Measurements from ENCODE around the gene MKNK2.
"Not testable (repeated sequence)": the region's sequence is repeated elsewhere in the genome, so short reads cannot be mapped to it uniquely, and the experiment has no call there.

MKNK2 gene

GRCh38 chr19:2096480-2097202 is 45.6 kb upstream of the MKNK2 start, which contains the start of gene IZUMO4:
IZUMO4 (plus strand) TSS chr19:2096915; CDS start chr19:2096946, 31 bp downstream.
- peak; percentile 77 for DNase-seq (ENCODE audit: low read depth)
- peak; percentile 63 for TF ChIP-seq CTCF (IDR thresholded peaks at IDR 0.05; ENCODE audit: control insufficient read depth, extremely low read depth, insufficient read depth)
- H3K4me3 ChIP-seq (ENCODE audit: low read depth, low read length), result peak within 1 kb of the TSS; percentile 69

- peak within 1 kb of the TSS; percentile 69 for H3K4me3 ChIP-seq (ENCODE audit: low read depth, low read length)
- peak; percentile 40 for TF ChIP-seq CTCF (IDR thresholded peaks at IDR 0.05; ENCODE audit: control insufficient read depth, extremely low read depth, insufficient read depth)
- DNase-seq (ENCODE audit: low read depth), result peak; percentile 73
Observed at GRCh38 chr19:2096034-2096479, 45.0 kb upstream of the MKNK2 start, which contains the start of gene MOB3A. MOB3A (minus strand) TSS chr19:2096326; CDS start chr19:2078560, 17,766 bp downstream.

GRCh38 chr19:2091926-2092525 is 41.0 kb upstream of the MKNK2 start:
- H3K4me3 ChIP-seq (ENCODE audit: low read depth, low read length); DNase-seq (ENCODE audit: low read depth): not testable (repeated sequence)

- no peak overlapping the region for H3K4me3 ChIP-seq (ENCODE audit: low read depth, low read length)
- DNase-seq (ENCODE audit: low read depth), result no peak
- TF ChIP-seq CTCF (IDR thresholded peaks at IDR 0.05; ENCODE audit: control insufficient read depth, extremely low read depth, insufficient read depth), result no peak
Observed at GRCh38 chr19:2089727-2090053, 38.6 kb upstream of the MKNK2 start.

GRCh38 chr19:2089001-2089711 is 38.1 kb upstream of the MKNK2 start:
- DNase-seq (ENCODE audit: low read depth), result no peak
- TF ChIP-seq CTCF (IDR thresholded peaks at IDR 0.05; ENCODE audit: control insufficient read depth, extremely low read depth, insufficient read depth), result no peak
- H3K4me3 ChIP-seq (ENCODE audit: low read depth, low read length), result no peak overlapping the region

- DNase-seq (ENCODE audit: low read depth), result no peak
- no peak overlapping the region for H3K4me3 ChIP-seq (ENCODE audit: low read depth, low read length)
- no peak for TF ChIP-seq CTCF (IDR thresholded peaks at IDR 0.05; ENCODE audit: control insufficient read depth, extremely low read depth, insufficient read depth)
Observed at GRCh38 chr19:2087621-2088100, 36.6 kb upstream of the MKNK2 start.

- H3K4me3 ChIP-seq (ENCODE audit: low read depth, low read length); DNase-seq (ENCODE audit: low read depth): not testable (repeated sequence)
Observed at GRCh38 chr19:2086695-2087620, 35.9 kb upstream of the MKNK2 start.

Data from LNCaP clone FGC (cell line).